K562 (cell line): Measurements from ENCODE around the gene ITGBL1. TPM values are rescaled to one million over a fixed set of nuclear protein-coding genes. Genes with fewer than 3 reads are reported as not detected.

Source experiments
- ATAC-seq: fragments of 200-7000 bp; cut with Tn5 transposase; 3 replicates; pipeline ENCODE4 v1.9.1; 2020; ENCODE audit warnings: moderate library complexity
- BruUV-seq: library from RNA; stranded (reverse); fragments of 400-500 nt; replicated peaks from 2 replicates; lab custom pipeline; 2021; lab: Mats Ljungman, UMichigan
- CTCF ChIA-PET: fragments of 300-600 bp; formaldehyde crosslinking; extraction: SDS; loops from one replicate; lab custom pipeline; 2021; ENCODE audit warnings: low intra/inter-chr PET ratio; lab: Yijun Ruan, JAX
- POLR2A ChIA-PET: fragments of 300-600, 350-650 bp; sonication (Branson Sonifier 250); formaldehyde crosslinking; extraction: SDS; loops from one replicate; lab custom pipeline; 2021; ENCODE audit warnings: antibody characterized with exemption, inconsistent platforms; lab: Yijun Ruan, JAX
- DNase-seq, 4 experiments: peaks; one replicate each; pipeline versions ENCODE4 v3.0.0 to v3.0.0-alpha.2; 2011 to 2018; ENCODE audit warnings: low spot score in 3 of 4, mixed read lengths in 3 of 4; ENCODE audit errors: extremely low read depth in 1 of 4
- FAIRE-seq: peaks from 2 replicates; lab custom pipeline; 2011; peaks lifted over from hg19 to GRCh38; lab: Jason Lieb, UNC
- H2AFZ ChIP-seq: 2 replicates; pipeline ENCODE4 v1.6.0; 2011; ENCODE audit warnings: low read depth, low read length, control low read depth, inconsistent platforms
- H3K27ac ChIP-seq: fragments of 200-600 bp; 3 replicates; pipeline ENCODE4 v1.8.0; 2011; ENCODE audit warnings: low read depth, mild to moderate bottlenecking, control low read depth, inconsistent platforms, low read length, moderate library complexity, mixed read lengths; ENCODE audit errors: extremely low read depth
- H3K27me3 ChIP-seq, 2 experiments: fragments of 300-600 bp in 1 of 2; 2 replicates in 1 of 2; 3 replicates in 1 of 2; pipeline versions ENCODE4 v1.6.0 to v1.8.0; 2011; ENCODE audit warnings: inconsistent platforms in 2 of 2, low read length in 2 of 2, mild to moderate bottlenecking in 1 of 2, mixed read lengths in 1 of 2, moderate library complexity in 1 of 2; ENCODE audit not compliant: control insufficient read depth in 2 of 2, insufficient read depth in 2 of 2
- H3K36me3 ChIP-seq: fragments of 300-600 bp; 3 replicates; pipeline ENCODE4 v1.8.0; 2011; ENCODE audit warnings: mild to moderate bottlenecking, low read length, inconsistent platforms; ENCODE audit not compliant: control insufficient read depth, insufficient read depth
- H3K4me1 ChIP-seq, 2 experiments: fragments of 200-600 bp in 1 of 2; replicated peaks in 1 of 2; 2 replicates in 1 of 2; 3 replicates in 1 of 2; pipeline versions ENCODE4 v1.5.1 to v1.8.0; 2011; ENCODE audit warnings: inconsistent platforms in 2 of 2, low read length in 2 of 2, mild to moderate bottlenecking in 1 of 2, mixed read lengths in 1 of 2, moderate library complexity in 1 of 2; ENCODE audit not compliant: control insufficient read depth in 2 of 2, insufficient read depth in 2 of 2
- H3K4me2 ChIP-seq: 2 replicates; pipeline ENCODE4 v1.6.1; 2011; ENCODE audit warnings: low read length, control low read depth, inconsistent platforms, mixed read lengths; ENCODE audit not compliant: insufficient read depth
- H3K4me3 ChIP-seq: fragments of 200-600 bp; sonication (generic), shearing (Covaris generic); 2 replicates; pipeline ENCODE4 v1.5.1; 2016; ENCODE audit warnings: control low read depth, inconsistent platforms
- H3K79me2 ChIP-seq: fragments of 200-600 bp; 3 replicates; pipeline ENCODE4 v1.8.0; 2011; ENCODE audit warnings: low read length, inconsistent platforms; ENCODE audit not compliant: control insufficient read depth, insufficient read depth
- H3K9ac ChIP-seq, 2 experiments: 2 replicates each; pipeline versions ENCODE4 v1.6.0 to v1.6.1; 2011; ENCODE audit warnings: low read depth in 2 of 2, low read length in 2 of 2, control low read depth in 1 of 2, inconsistent platforms in 1 of 2, mild to moderate bottlenecking in 1 of 2, mixed read lengths in 1 of 2; ENCODE audit not compliant: insufficient read depth in 1 of 2
- H3K9me1 ChIP-seq: one replicate; pipeline ENCODE4 v1.6.0; 2011; ENCODE audit warnings: inconsistent platforms, mild to moderate bottlenecking, low read length, moderate library complexity; ENCODE audit not compliant: control insufficient read depth, insufficient read depth
- H3K9me3 ChIP-seq: replicated peaks from 2 replicates; pipeline ENCODE4 v1.5.1; 2011; ENCODE audit warnings: low read depth, low read length, inconsistent platforms; ENCODE audit not compliant: control insufficient read depth, insufficient read depth
- H4K20me1 ChIP-seq: replicated peaks from 2 replicates; pipeline ENCODE4 v1.6.1; 2011; ENCODE audit warnings: low read length, inconsistent platforms, mixed read lengths; ENCODE audit not compliant: control insufficient read depth, insufficient read depth
- ARID1B ChIP-seq: fragments of 450-650 bp; IDR thresholded peaks from 2 replicates; pipeline ENCODE4 v1.6.1; 2016; ENCODE audit warnings: antibody characterized with exemption, mild to moderate bottlenecking, inconsistent platforms
- DACH1 ChIP-seq: fragments of 450-650 bp; IDR thresholded peaks from 2 replicates; pipeline ENCODE4 v1.6.1; 2018; ENCODE audit not compliant: partially characterized antibody
- E4F1 ChIP-seq: fragments of 250-450 bp; sonication (Bioruptor Pico); IDR thresholded peaks from 2 replicates; pipeline ENCODE4 v1.5.0; 2021; ENCODE audit warnings: mild to moderate bottlenecking, borderline replicate concordance
- ELF2 ChIP-seq: fragments of 250-450 bp; sonication (Bioruptor Pico); IDR thresholded peaks from 2 replicates; pipeline ENCODE4 v1.5.0; 2021; ENCODE audit warnings: mild to moderate bottlenecking
- ELK3 ChIP-seq: fragments of 450-650 bp; formaldehyde crosslinking; IDR thresholded peaks from 2 replicates; pipeline ENCODE4 v1.4.0; 2020; ENCODE audit warnings: mild to moderate bottlenecking
- GATAD2A ChIP-seq: fragments of 450-650 bp; IDR thresholded peaks from 2 replicates; pipeline ENCODE4 v1.6.1; 2017
- HBP1 ChIP-seq: fragments of 450-650 bp; formaldehyde crosslinking; IDR thresholded peaks from 2 replicates; pipeline ENCODE4 v1.4.0; 2022; ENCODE audit warnings: missing genetic modification characterization
- IRF1 ChIP-seq: sonication (generic); formaldehyde crosslinking; IDR thresholded peaks from 2 replicates; pipeline ENCODE4 v1.8.0; 2022; ENCODE audit warnings: missing genetic modification reagents, mild to moderate bottlenecking, borderline replicate concordance
- JUNB ChIP-seq: fragments of 450-650 bp; formaldehyde crosslinking; conservative IDR thresholded peaks from 2 replicates; pipeline ENCODE4 v1.4.0; 2020; ENCODE audit warnings: mild to moderate bottlenecking
- MCM3 ChIP-seq: fragments of 450-650 bp; IDR thresholded peaks from 2 replicates; pipeline ENCODE4 v1.6.1; 2016
- MTA1 ChIP-seq: fragments of 450-650 bp; IDR thresholded peaks from 2 replicates; pipeline ENCODE4 v1.6.1; 2017; ENCODE audit warnings: borderline replicate concordance
- POLR2AphosphoS2 ChIP-seq: IDR thresholded peaks from 2 replicates; pipeline ENCODE4 v1.6.1; 2012; ENCODE audit warnings: low read length, improper control_type of control experiment
- RUNX1 ChIP-seq: sonication (generic); IDR thresholded peaks from 2 replicates; pipeline ENCODE4 v1.6.1; 2016; ENCODE audit warnings: antibody characterized with exemption, low read depth
- SNIP1 ChIP-seq: fragments of 450-650 bp; IDR thresholded peaks from 2 replicates; pipeline ENCODE4 v1.7.1; 2017; ENCODE audit warnings: low read depth, mild to moderate bottlenecking
- ZFP36 ChIP-seq: fragments of 150-350 bp; IDR thresholded peaks from 2 replicates; pipeline ENCODE4 v1.6.1; 2018; ENCODE audit warnings: low read length, low read depth; ENCODE audit not compliant: partially characterized antibody
- ZKSCAN3 ChIP-seq: fragments of 250-450 bp; sonication (Bioruptor Pico); IDR thresholded peaks from 2 replicates; pipeline ENCODE4 v1.4.0; 2020
- ZNF143 ChIP-seq: sonication (generic); formaldehyde crosslinking; IDR thresholded peaks from 2 replicates; pipeline ENCODE4 v1.9.0; 2022; ENCODE audit warnings: mild to moderate bottlenecking, missing genetic modification reagents
- ZNF644 ChIP-seq: fragments of 200-800 bp; sonication (Bioruptor generic); IDR thresholded peaks from 2 replicates; pipeline ENCODE4 v1.6.1; 2016; ENCODE audit warnings: low read depth, missing genetic modification characterization, missing compliant biosample characterization
- WGBS: fragments of 100-300 bp; shearing (Covaris generic); methylation state at CpG from one replicate; pipeline ENCODE4 v1.1.6; 2016; ENCODE audit warnings: low coverage, mixed read lengths; ENCODE audit not compliant: insufficient coverage; ENCODE audit errors: missing lambda C conversion rate; 5-methylcytosine and 5-hydroxymethylcytosine counted together
- in situ Hi-C: fragments of 300-500 bp; cut with MboI; formaldehyde crosslinking; loops from 4 replicates; pipeline ENCODE4 v1.15.0; 2018; ENCODE audit warnings: inconsistent platforms, mixed read lengths
- intact Hi-C: fragments of 100-400 bp; cut with micrococcal nuclease; formaldehyde crosslinking; loops from 2 replicates; pipeline ENCODE4 v1.14.2; 2022
- polyA plus RNA-seq, 8 experiments: library from polyadenylated mRNA; depleted of rRNA in 4 of 8; stranded (reverse) in 5 of 8; unstranded in 3 of 8; fragments of >200 nt; fragmentation: Nextera tagmentation in 2 of 8; fragmentation: Illumina TruSeq in 1 of 8; extraction: Ambion mirVana in 2 of 8; extraction: Trizol in 1 of 8; gene quantifications; 2 replicates each; pipeline versions ENCODE4 v1.2.1 to v1.2.3, GENCODE V29; 2011 to 2014; ENCODE audit warnings: inconsistent platforms in 1 of 8, missing spikeins in 1 of 8
- total RNA-seq, 7 experiments: library from RNA; depleted of rRNA in 6 of 7; stranded (reverse); fragments of >200 nt in 6 of 7; fragmentation: Illumina TruSeq in 2 of 7; extraction: Trizol in 2 of 7; gene quantifications; 2 replicates each; pipeline versions ENCODE4 v1.2.1 to v1.2.3, GENCODE V29; 2011 to 2021; ENCODE audit warnings: low replicate concordance in 1 of 7

The ITGBL1 gene
- total and polyA plus RNA-seq, 9 of the 15 experiments (the other 6 are each of a cell fraction or from before 2014, with no cell fraction given) = 0.04 to 0.73 (median 0.32) TPM; not detected in 1

DNA sequence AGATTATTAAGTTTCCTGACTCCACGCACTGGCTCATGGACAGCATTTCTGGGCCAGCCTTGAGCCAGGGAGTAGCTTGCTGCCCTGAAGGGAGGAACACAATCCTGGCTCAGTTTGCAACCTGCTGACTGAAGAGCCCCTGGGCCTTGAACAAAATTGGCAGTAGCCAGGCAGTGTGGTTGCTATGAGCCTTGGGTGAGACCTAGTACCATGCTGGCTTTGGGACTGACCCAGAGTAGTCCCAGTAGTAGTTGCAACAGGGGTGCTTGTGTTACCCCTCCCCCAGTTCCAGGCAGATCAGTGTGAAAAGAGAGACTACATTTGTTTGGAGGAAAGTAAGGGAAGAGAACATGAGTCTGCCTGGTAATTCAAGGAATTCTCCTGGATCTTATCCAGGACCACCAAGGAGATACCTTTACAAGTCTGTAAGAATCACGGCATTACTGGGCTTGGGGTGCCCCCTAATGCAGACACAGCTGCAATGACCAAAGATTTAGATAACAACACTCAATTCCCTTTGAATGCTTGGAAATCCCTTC, 22.0 kb downstream of the ITGBL1 start:
- H3K79me2 ChIP-seq = no peaks in the 10 kb centered on the region
- no peaks in the 10 kb centered on the region for H3K4me1 ChIP-seq
- CTCF ChIA-PET = no interaction called here
- no peaks in the 10 kb centered on the region for H3K9me1 ChIP-seq
- no peak for TF ChIP-seq MTA1
- TF ChIP-seq JUNB (CRISPR knock-in tag) = no peak
- no peak for TF ChIP-seq SNIP1
- TF ChIP-seq E4F1 (CRISPR knock-in tag) = no peak
- TF ChIP-seq HBP1 (CRISPR knock-in tag) = no peak
- TF ChIP-seq RUNX1 = no peak
- TF ChIP-seq IRF1 = no peak
- TF ChIP-seq ELF2 (CRISPR knock-in tag) = no peak
- no peak for TF ChIP-seq ZKSCAN3 (CRISPR knock-in tag)
- no peak for TF ChIP-seq ZNF143 (CRISPR knock-in tag)
- TF ChIP-seq GATAD2A = no peak
- TF ChIP-seq ZNF644 = no peak
- no peak for TF ChIP-seq ZFP36
- TF ChIP-seq DACH1 = no peak
- no peak for TF ChIP-seq MCM3
- no peak for TF ChIP-seq ELK3 (CRISPR knock-in tag)
- no peak for TF ChIP-seq POLR2AphosphoS2
- no peak for TF ChIP-seq ARID1B
- BruUV-seq = no TSS peak
- WGBS = 0% methylated on average over 2 of the region's 2 CpGs
- POLR2A ChIA-PET = no interaction called here
- no peak overlapping the region for H3K27ac ChIP-seq
- H3K9me3 ChIP-seq = no peaks in the 10 kb centered on the region
- no peak overlapping the region for H3K4me3 ChIP-seq
- H2AFZ ChIP-seq = no peak overlapping the region
- FAIRE-seq (no peak), ATAC-seq (no peak), DNase-seq (no peak)
- in situ Hi-C loops (no loop called here), intact Hi-C loops (no loop called here)
- H3K36me3 ChIP-seq = no peaks in the 10 kb centered on the region
- H3K9ac ChIP-seq = no peak overlapping the region
- H4K20me1 ChIP-seq = no peaks in the 10 kb centered on the region
- H3K27me3 ChIP-seq = no peaks in the 10 kb centered on the region
- no peak overlapping the region for H3K4me2 ChIP-seq
